CD14-positive monocyte (primary cell): ENCODE results near the gene STX2. TPM values are rescaled to one million over a fixed set of nuclear protein-coding genes. Genes with fewer than 3 reads are reported as not detected.
A peak's percentile ranks its signal among the peaks of the same experiment; 100 is the strongest.

ENCODE experiments used
- DNase-seq, 3 donors: peaks; one replicate each; pipeline ENCODE4 v3.0.0-alpha.2; 2011 to 2022
- H2AFZ ChIP-seq: 2 replicates; pipeline ENCODE4 v1.6.0; 2012; ENCODE audit warnings: mild to moderate bottlenecking, low read depth, low read length, inconsistent platforms; ENCODE audit not compliant: insufficient read depth, poor library complexity, severe bottlenecking
- H3K27ac ChIP-seq, 2 donors: 1 replicate in 1 of 2; 2 replicates in 1 of 2; pipeline ENCODE4 v1.5.1; 2012 to 2013; ENCODE audit warnings: low read length in 2 of 2, control low read depth in 1 of 2, inconsistent platforms in 1 of 2, low read depth in 1 of 2, mild to moderate bottlenecking in 1 of 2
- H3K27me3 ChIP-seq, 2 donors: one replicate each; pipeline versions ENCODE4 v1.6.0 to v1.6.1; 2011 to 2013; ENCODE audit warnings: low read length in 2 of 2; ENCODE audit not compliant: control insufficient read depth in 2 of 2, insufficient read depth in 2 of 2
- H3K36me3 ChIP-seq, 2 donors: replicated peaks in 1 of 2; 1 replicate in 1 of 2; 2 replicates in 1 of 2; pipeline versions ENCODE4 v1.5.1 to v1.6.1; 2012 to 2013; ENCODE audit warnings: low read length in 2 of 2, control low read depth in 1 of 2, inconsistent platforms in 1 of 2, mild to moderate bottlenecking in 1 of 2; ENCODE audit not compliant: insufficient read depth in 2 of 2, control insufficient read depth in 1 of 2
- H3K4me1 ChIP-seq, 2 donors: 1 replicate in 1 of 2; 2 replicates in 1 of 2; pipeline versions ENCODE4 v1.5.1 to v1.6.1; 2012 to 2013; ENCODE audit warnings: low read length in 2 of 2, control low read depth in 1 of 2, inconsistent platforms in 1 of 2, mild to moderate bottlenecking in 1 of 2, moderate library complexity in 1 of 2; ENCODE audit not compliant: insufficient read depth in 2 of 2, control insufficient read depth in 1 of 2
- H3K4me2 ChIP-seq: replicated peaks from 2 replicates; pipeline ENCODE3; 2012; ENCODE audit warnings: low read length, moderate library complexity, mild to moderate bottlenecking; ENCODE audit not compliant: poor library complexity, severe bottlenecking; ENCODE audit errors: extremely low read depth
- H3K4me3 ChIP-seq, 3 experiments: fragments of 200-600 bp in 1 of 3; sonication (generic) in 1 of 3; replicated peaks in 1 of 3; 1 replicate in 2 of 3; 2 replicates in 1 of 3; pipeline ENCODE4 v1.5.1; 2011 to 2013; ENCODE audit warnings: low read length in 3 of 3, mild to moderate bottlenecking in 3 of 3, control low read depth in 2 of 3, low read depth in 2 of 3, inconsistent platforms in 1 of 3, moderate library complexity in 1 of 3
- H3K79me2 ChIP-seq: 2 replicates; pipeline ENCODE4 v1.6.0; 2012; ENCODE audit warnings: mild to moderate bottlenecking, control low read depth, inconsistent platforms, low read length, moderate library complexity; ENCODE audit not compliant: insufficient read depth
- H3K9ac ChIP-seq: 2 replicates; pipeline ENCODE4 v1.6.0; 2017; ENCODE audit warnings: low read length, mild to moderate bottlenecking; ENCODE audit not compliant: insufficient read depth, poor library complexity, severe bottlenecking
- H3K9me3 ChIP-seq, 2 donors: replicated peaks in 1 of 2; 1 replicate in 1 of 2; 2 replicates in 1 of 2; pipeline versions ENCODE4 v1.5.1 to v1.6.1; 2012 to 2013; ENCODE audit warnings: low read length in 2 of 2, control low read depth in 1 of 2; ENCODE audit not compliant: control insufficient read depth in 1 of 2, insufficient read depth in 1 of 2
- H4K20me1 ChIP-seq: 2 replicates; pipeline ENCODE4 v1.6.0; 2012; ENCODE audit warnings: mild to moderate bottlenecking, low read length, control low read depth, moderate library complexity; ENCODE audit not compliant: insufficient read depth
- H3K27ac Mint-ChIP-seq, 7 donors: one replicate each; pipeline ENCODE4 v1.8.0; 2020; ENCODE audit warnings: mild to moderate bottlenecking in 7 of 7, mixed read lengths in 7 of 7, moderate library complexity in 6 of 7, inconsistent platforms in 2 of 7
- H3K27me3 Mint-ChIP-seq, 3 donors: one replicate each; pipeline ENCODE4 v1.8.0; 2021 to 2022; ENCODE audit warnings: low read depth in 3 of 3, mild to moderate bottlenecking in 3 of 3, mixed read lengths in 3 of 3, moderate library complexity in 3 of 3, inconsistent platforms in 1 of 3
- H3K36me3 Mint-ChIP-seq, 2 donors: one replicate each; pipeline ENCODE4 v1.8.0; 2020; ENCODE audit warnings: mixed read lengths in 2 of 2, inconsistent platforms in 1 of 2, mild to moderate bottlenecking in 1 of 2
- H3K4me1 Mint-ChIP-seq: one replicate; pipeline ENCODE4 v1.8.0; 2020; ENCODE audit warnings: mild to moderate bottlenecking, mixed read lengths
- H3K4me3 Mint-ChIP-seq, 2 donors: one replicate each; pipeline ENCODE4 v1.8.0; 2020; ENCODE audit warnings: mild to moderate bottlenecking in 2 of 2, mixed read lengths in 2 of 2, moderate library complexity in 1 of 2
- H3K9me3 Mint-ChIP-seq, 7 donors: one replicate each; pipeline ENCODE4 v1.8.0; 2020 to 2022; ENCODE audit warnings: mixed read lengths in 7 of 7, mild to moderate bottlenecking in 6 of 7, moderate library complexity in 6 of 7, inconsistent platforms in 2 of 7
- WGBS: methylation state at CpG from one replicate; pipeline ENCODE4 v1.1.5; 2013; ENCODE audit warnings: missing lambda C conversion rate; ENCODE audit not compliant: insufficient coverage; 5-methylcytosine and 5-hydroxymethylcytosine counted together
- intact Hi-C, 2 donors: fragments of 100-400 bp; cut with micrococcal nuclease; formaldehyde crosslinking; loops; one replicate each; pipeline versions ENCODE4 v1.15.0 to v1.15.1; 2023
- polyA plus RNA-seq, 3 donors: library from polyadenylated mRNA; depleted of rRNA in 1 of 3; unstranded in 2 of 3; stranded (reverse) in 1 of 3; fragments of 300-500 nt in 2 of 3; fragments of >200 nt in 1 of 3; fragmentation: Illumina TruSeq in 2 of 3; gene quantifications; 1 replicate in 2 of 3; 2 replicates in 1 of 3; pipeline ENCODE4 v1.2.3, GENCODE V29; 2012 to 2021
- TF ChIP-seq, protein P1 (sequence below): fragments of 200-600 bp; IDR thresholded peaks from one replicate; pipeline ENCODE4 v1.8.0; 2022; ENCODE audit warnings: antibody characterized with exemption, mild to moderate bottlenecking

The STX2 gene
- polyA plus RNA-seq, 3 donors: 4.8 to 32.9 (median 7.6) TPM

DNA sequence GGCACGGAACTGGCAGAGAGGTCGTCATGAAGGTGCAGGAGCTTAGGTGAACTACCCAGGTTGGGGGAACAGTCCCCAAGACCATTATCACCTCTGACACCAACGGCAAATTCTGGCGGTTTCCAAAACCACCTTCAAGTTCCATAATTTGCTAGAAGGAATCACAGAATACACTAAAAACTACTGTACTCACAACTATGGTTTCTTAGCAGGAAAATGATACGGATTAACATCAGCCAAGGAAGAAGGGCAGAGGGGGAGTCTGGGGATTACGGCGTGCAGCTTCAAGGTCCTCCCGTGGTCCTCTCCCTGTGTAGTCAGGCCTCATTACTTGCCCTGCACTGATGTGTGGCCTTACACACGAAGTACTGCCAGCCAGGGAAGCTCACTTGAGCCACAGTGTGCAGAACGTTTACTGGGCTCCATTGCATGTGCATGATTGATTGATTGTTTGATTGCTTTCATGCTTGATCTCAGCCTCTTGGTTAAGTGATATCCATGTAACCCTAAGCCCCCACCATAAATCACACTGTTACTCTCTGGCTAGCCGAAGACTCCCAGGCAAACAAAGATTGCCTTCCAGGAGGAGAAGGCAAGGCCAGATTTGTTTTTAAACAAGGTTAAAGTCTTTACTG, 837 bp upstream of the STX2 start:
- H2AFZ ChIP-seq: peak overlapping the region; percentile 88
- Mint-ChIP-seq H3K36me3 (peaks cover 7% of the 10 kb centered on the region in 2 donors), H3K4me3 (peak overlapping the region; percentile 73 to 86), H3K9me3 (peaks cover 0 to 4% (median 0%) of the 10 kb centered on the region in 7 donors), H3K27ac (peak overlapping the region in 4 of 7 donors; percentile 50 to 76 (median 66)), H3K27me3 (peaks cover 8 to 12% (median 9%) of the 10 kb centered on the region in 3 donors), H3K4me1 (peaks cover 23% of the 10 kb centered on the region)
- peaks cover 7% of the 10 kb centered on the region for H4K20me1 ChIP-seq
- H3K27me3 ChIP-seq: peaks cover 0 to 5% of the 10 kb centered on the region in 2 donors
- intact Hi-C loops: loop anchor here (1.0 to 5.0 kb wide), 2 partner anchors 30 to 32 kb away; partner anchors contain the start of gene RAN (in 1 of the 2)
- no peaks in the 10 kb centered on the region for H3K36me3 ChIP-seq
- H3K27ac ChIP-seq: no peak overlapping the region
- TF ChIP-seq, protein P1, sequence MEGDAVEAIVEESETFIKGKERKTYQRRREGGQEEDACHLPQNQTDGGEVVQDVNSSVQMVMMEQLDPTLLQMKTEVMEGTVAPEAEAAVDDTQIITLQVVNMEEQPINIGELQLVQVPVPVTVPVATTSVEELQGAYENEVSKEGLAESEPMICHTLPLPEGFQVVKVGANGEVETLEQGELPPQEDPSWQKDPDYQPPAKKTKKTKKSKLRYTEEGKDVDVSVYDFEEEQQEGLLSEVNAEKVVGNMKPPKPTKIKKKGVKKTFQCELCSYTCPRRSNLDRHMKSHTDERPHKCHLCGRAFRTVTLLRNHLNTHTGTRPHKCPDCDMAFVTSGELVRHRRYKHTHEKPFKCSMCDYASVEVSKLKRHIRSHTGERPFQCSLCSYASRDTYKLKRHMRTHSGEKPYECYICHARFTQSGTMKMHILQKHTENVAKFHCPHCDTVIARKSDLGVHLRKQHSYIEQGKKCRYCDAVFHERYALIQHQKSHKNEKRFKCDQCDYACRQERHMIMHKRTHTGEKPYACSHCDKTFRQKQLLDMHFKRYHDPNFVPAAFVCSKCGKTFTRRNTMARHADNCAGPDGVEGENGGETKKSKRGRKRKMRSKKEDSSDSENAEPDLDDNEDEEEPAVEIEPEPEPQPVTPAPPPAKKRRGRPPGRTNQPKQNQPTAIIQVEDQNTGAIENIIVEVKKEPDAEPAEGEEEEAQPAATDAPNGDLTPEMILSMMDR: no peak
- peaks cover 12% of the 10 kb centered on the region for H3K79me2 ChIP-seq
- no peaks in the 10 kb centered on the region for H3K9me3 ChIP-seq
- no peak for DNase-seq
- 87% methylated on average over 3 of the region's 11 CpGs for WGBS
- H3K4me1 ChIP-seq: peaks cover 15 to 20% of the 10 kb centered on the region in 2 donors
- peak overlapping the region; percentile 89 for H3K4me2 ChIP-seq
- no peak overlapping the region for H3K9ac ChIP-seq
- peak overlapping the region in 2 of 3 experiments; percentile 35 to 76 for H3K4me3 ChIP-seq

DNA sequence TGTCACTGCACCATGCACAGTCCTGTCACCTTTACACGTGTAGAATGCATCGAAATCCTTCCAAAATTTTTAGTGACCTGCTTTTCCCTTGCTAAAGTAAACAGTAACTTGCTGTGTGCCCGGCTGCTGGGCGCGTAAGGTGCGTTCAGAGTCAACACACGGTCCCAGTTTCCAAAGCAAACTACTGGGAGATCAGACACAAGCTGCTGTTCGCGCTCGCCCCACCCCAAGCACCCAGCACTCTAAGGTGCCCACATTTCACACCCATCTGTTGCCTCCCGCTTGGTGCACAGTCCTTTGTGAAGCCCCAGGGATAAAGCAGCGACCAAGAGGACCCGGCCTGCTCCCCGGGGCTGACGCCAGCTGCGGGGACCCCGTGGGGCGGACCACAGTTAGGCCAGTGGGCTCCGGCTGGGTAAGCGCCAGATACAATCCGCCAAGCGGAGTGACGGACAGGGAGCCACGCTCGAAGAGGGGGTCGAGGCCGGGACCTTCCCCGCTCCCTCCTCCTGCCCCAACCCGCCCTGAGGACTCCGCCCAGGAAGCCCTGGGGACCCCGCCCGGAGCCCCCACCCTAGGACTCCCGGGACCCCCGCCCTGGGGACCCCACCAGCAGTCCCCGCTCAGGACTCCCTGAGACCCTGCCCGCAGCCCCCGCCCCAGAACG, 633 bp downstream of the STX2 start:
- Histone ChIP-seq H3K4me2 (peak overlapping the region; percentile 86), H3K4me3 (peak overlapping the region; percentile 22 to 76 (median 49)), H4K20me1 (peaks cover 10% of the 10 kb centered on the region), H3K4me1 (peaks cover 18 to 28% of the 10 kb centered on the region in 2 donors), H3K9me3 (no peaks in the 10 kb centered on the region), H3K27ac (no peak overlapping the region), H3K27me3 (peaks cover 0 to 5% of the 10 kb centered on the region in 2 donors), H2AFZ (peak overlapping the region; percentile 88), H3K9ac (peak overlapping the region; percentile 43), H3K79me2 (peaks cover 12% of the 10 kb centered on the region), H3K36me3 (no peaks in the 10 kb centered on the region)
- H3K4me3 Mint-ChIP-seq: peak overlapping the region; percentile 70 to 87
- TF ChIP-seq, protein P1: no peak
- H3K36me3 Mint-ChIP-seq: peaks cover 11 to 13% of the 10 kb centered on the region in 2 donors
- intact Hi-C loops: loop anchor here in 1 of 2 donors (5.0 kb wide), 1 partner anchor 34 kb away; the partner anchor contains the start of gene RAN
- H3K27me3 Mint-ChIP-seq: peaks cover 8 to 11% (median 11%) of the 10 kb centered on the region in 3 donors
- peaks cover 34% of the 10 kb centered on the region for H3K4me1 Mint-ChIP-seq
- peak in 1 of 3 donors; percentile 10 for DNase-seq
- peaks cover 0 to 4% (median 0%) of the 10 kb centered on the region in 7 donors for H3K9me3 Mint-ChIP-seq
- H3K27ac Mint-ChIP-seq: peak overlapping the region in 1 of 7 donors; percentile 78
- 17% methylated on average over 38 of the region's 38 CpGs for WGBS
